ENCODE data around the gene SOX12. TPM values are rescaled to one million over a fixed set of nuclear protein-coding genes. Genes with fewer than 3 reads are reported as not detected.
"Not testable (repeated sequence)": the region's sequence is repeated elsewhere in the genome, so short reads cannot be mapped to it uniquely, and the experiment has no call there.

The SOX12 gene
- total RNA-seq, 1 donor from 2014 or later: 10.2 TPM

DNA sequence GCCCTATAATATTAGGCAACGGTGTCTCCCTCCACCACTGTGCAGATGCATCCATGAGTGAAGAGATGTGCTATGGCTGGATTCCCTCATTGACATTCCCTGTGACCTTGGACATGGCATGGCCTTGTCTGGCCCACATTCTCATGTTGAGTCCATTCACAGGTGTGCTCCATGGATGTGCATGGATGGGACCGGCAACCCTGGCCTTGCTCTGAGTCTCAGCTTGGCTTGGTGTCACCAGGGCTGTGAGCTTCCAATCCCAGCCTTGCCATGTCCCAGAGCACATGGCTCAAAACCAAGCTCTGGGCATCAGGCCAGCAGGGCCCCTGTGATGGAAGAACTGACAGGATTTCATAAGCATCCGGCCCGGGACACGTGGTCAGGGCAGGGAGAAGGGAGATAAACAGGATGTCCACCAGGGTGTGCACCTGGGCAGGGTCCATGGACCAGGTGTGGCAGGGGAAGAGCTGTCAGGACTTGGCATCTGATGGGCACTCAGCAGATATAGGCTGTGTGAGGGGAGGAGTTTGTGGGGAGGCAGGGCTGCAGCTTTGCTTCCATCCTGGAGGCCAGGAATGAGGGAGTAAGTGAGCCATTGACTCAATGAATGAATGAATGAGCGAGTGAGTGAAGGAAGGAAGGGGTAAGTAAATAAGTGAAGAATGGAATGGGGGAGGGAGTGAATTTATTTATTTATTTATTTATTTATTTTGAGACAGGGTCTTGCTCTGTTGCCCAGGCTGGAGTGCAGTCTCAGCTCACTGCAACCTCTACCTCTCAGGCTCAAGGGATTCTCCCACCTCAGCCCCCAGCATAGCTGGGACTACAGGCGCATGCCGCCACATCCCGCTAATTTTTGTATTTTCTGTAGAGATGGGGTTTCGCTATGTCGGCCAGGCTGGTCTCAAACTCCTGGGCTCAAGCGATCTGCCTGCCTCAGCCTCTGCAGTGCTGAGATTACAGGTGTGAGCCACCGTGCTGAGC is 37.2 kb downstream of the SOX12 start:
- DNase-seq (ENCODE audit: low read depth): peak; percentile 81

DNA sequence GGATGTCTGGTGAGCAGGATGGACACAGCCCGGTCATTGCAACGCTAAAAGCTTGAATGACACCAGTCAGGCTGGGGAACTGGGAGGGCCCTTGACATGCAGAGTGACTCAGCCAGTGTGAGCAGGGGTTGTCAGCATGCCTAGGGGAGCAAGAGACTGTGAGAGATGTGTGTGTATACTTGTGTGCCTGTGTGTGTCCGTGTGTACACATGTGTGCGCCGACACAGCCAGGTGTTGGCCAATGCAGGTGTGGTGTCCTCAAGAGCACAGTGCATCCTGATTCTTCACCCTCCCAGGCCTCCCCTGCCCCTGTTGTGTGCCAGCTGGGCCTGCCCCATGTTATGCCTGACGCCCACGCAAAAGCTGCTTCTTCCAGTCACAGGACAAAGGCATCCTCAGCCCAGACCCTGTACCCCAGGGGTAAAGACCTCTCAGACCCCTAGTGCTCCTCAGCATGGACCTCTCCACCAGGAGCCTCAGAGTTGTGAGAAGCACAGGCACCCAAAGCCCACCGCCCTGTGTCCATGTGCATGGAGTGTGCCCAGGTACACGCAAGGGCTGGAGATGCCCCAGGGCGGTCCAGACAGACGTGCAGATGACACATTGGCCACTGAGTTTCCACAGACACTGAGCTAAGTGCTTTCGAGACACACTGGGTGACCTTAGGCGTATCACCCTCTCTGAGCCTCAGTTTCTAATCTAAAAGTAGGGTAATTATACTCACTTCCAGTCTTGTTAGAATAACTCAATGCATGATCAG is 38.1 kb downstream of the SOX12 start:
- DNase-seq (ENCODE audit: low read depth): no peak

DNA sequence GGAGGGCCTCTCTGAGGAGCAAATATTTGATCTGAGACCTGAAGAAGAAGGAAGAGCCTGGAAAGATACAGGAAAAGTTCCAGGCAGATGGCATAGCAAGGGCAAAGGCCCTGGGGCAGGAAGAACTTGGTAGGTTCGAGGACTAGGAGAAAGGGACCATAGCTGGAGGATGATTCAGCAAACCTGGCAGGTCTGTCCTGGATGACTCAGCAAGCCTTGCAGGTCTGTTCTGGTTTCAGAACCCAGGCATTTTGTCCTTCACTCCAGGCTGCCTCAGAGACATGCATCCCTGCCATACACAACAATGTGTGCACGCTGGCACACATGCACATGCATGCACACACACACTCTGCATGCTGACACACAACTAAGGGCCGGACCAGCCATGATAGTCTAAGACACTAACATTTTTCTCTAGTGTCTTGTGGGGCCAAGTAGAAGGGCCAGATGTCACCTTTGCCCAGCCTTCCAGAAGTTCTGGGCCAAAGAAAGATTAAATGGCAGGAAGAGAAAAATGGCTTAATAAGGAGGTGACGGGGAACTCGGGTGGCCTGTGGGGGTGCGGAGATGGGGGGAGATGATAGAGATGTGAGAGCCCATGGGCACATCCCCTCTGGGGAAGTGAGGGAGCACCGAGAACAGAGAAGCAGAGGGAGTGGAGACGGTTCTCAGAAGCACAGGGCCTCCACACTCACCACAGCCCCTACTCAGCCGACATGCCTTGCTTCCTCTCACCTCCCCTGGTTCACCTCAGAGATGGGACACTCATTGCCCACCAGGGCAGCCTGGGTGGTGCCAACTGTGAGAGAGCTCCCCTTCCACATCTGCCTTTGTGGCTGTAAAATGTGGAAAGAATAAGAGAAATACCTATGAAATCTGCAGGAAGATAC is 39.8 kb downstream of the SOX12 start:
- no peak for DNase-seq (ENCODE audit: low read depth)

- no peak for DNase-seq (ENCODE audit: low read depth)
Measured at GRCh38 chr20:366041-366718, 40.8 kb downstream of the SOX12 start.

DNA sequence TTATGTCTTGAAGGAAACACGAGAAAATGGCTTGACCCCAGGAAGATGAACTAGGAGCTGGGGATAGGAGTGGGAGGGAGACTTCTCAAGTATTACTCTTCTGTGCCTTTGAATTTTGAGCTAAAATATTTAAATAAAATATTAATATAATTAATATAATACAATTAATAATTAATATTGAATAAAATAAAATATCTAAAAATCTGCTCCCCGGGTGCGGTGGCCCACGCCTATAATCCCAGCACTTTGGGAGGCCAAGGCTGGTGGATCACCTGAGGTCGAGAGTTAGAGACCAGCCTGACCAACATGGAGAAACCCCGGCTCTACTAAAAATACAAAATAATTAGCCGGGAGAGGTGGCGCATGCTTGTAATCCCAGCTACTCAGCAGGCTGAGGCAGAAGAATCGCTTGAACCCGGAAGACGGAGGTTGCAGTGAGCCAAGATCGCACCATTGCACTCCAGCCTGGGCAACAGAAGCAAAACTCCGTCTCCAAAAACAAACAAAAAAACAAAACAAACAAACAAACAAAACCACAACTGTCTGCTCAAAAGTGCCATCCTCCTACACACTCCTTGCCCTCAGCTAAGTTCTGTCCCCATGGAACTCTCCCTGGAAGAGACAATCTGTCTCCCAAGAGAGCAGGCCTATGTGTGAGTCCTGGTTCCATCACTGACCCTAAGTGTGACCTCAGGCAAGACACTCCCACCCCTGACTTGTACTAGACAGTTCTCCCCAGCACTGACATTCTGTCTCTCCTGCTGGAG is 41.5 kb downstream of the SOX12 start:
- DNase-seq (ENCODE audit: low read depth): no peak

DNA sequence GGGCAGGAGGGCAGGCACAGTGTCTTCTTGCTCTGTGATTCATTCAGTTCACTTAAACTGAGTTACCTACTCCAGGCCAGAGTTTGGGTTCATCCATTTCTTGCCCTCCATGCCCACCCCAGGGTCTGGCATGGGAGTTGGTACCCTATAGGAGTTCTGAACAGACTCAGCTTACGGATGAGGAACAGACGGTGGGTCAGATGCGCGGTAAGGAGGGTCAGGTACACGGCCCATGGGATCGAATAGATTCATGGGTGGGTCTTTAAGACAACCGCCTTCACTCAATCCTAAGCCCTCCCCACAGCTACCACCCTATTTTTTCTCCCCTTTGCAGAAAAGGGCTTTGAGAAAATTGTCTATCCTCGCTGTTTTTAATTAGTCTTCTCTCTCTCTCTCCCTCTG is 42.1 kb downstream of the SOX12 start:
- DNase-seq (ENCODE audit: low read depth): no peak

DNA sequence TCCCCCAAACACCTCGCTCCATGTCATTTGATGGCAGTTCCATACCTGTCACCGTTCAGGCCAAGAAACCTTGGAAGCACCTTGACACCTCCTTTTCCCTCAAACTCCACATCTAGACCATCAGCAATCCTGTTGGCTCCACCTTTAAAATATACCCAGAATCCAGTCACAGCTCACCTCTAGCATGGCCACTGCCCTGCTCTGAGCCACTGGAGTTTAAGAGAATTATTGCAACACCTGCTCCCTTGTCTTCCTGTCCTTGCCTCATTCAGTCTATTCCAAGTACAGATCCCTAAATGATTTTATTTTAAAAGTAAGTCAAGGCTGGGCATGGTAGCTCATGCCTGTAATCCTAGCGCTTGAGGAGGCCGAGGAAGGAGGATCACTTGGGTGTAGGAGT is 43.6 kb downstream of the SOX12 start:
- DNase-seq (ENCODE audit: low read depth): no peak

DNA sequence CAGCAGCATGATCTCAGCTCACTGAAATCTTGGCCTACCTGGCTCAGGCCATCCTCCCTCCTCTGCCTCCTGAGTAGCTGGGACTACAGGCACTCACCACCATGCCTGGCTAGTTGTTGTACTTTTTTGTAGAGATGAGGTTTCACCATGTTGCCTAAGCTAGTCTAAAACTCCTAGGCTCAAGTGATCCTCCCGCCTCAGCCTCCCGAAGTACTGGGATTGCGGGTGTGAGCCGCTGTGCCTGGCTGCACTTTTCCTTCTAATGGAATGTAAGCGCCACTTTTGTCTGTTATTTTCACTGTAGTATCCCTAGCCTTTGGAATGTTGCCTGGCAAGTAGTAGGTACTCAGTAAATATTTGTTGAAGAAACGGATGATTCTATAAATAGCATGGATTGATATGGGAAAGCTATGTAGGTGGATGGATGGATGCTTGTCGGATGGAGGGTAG is 44.8 kb downstream of the SOX12 start:
- no peak for DNase-seq (ENCODE audit: low read depth)

- no peak for DNase-seq (ENCODE audit: low read depth)
Measured at GRCh38 chr20:370977-371754, 45.8 kb downstream of the SOX12 start.

DNA sequence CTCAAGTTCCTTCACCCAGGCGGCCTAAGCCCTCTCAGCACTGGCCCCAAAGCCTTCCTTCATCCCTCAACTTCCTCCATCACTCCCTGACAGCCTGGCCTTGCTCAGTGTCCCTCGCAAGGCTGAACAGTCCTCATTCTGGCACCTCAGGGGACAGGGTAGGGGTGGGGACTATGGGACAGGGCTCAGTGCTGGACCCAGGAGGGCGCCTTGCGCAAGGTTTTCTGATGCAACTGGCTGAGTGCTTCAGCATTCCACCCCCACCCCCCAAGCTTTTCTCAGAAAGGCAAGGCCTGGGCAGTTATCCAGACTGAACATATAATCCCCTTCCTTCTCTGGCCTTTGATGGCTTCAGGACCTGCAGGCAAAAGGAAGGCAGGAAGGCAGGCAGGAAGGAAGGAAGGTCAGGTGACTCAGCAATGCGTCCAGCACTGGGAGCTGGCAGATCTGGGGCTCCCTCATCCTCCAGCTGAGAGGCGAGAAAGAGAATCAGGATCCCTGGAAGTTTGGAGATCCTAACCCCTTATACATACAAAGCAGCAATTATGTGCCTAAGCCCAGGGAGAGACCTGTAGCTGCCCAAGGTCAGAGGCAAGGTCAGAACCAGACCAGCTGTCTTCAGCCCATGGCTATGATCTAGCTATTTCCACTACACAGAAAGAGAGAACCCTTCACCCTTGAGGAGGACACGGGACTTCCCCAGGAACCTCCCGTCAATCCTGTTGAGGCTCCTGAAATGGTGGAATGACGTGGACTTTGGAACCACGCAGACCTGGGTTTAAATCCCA is 46.6 kb downstream of the SOX12 start:
- DNase-seq (ENCODE audit: low read depth): peak; percentile 37

- not testable (repeated sequence) for DNase-seq (ENCODE audit: low read depth)
Measured at GRCh38 chr20:372543-373082, 47.3 kb downstream of the SOX12 start.

DNA sequence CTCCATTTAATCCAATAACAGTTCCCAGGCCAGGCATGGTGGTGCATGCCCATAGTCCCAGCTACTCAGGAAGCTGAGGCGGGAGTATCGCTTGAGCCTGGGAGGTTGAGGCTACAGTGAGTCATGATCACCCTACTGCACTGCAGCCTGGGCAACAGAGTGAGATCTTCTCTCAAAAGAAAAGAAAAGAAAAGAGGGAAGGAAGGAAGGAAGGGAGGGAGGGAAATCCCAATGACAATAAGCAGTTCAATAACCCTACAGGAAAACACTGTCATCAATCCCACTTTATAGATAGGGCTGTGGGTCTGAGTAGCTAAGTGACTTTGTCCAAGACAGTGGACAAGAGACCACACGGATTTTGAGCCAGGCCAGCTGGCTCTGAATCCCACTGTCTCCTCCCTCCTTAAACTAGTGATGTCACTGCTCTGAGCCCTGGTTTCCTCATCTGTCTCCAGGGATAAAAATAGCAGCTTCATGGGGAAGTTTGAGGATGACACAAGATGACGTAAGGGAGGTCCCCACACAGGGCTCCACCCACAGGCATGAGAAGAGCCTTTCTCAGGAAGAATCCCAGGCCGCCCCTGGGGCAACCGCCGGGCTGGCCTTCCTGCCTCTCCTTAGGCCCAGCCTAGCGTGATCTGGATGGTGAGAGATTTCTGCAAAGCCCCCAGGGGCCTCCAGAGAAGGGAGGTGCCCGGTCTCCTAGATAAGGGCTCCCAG is 48.0 kb downstream of the SOX12 start:
- peak; percentile 57 for DNase-seq (ENCODE audit: low read depth)

DNA sequence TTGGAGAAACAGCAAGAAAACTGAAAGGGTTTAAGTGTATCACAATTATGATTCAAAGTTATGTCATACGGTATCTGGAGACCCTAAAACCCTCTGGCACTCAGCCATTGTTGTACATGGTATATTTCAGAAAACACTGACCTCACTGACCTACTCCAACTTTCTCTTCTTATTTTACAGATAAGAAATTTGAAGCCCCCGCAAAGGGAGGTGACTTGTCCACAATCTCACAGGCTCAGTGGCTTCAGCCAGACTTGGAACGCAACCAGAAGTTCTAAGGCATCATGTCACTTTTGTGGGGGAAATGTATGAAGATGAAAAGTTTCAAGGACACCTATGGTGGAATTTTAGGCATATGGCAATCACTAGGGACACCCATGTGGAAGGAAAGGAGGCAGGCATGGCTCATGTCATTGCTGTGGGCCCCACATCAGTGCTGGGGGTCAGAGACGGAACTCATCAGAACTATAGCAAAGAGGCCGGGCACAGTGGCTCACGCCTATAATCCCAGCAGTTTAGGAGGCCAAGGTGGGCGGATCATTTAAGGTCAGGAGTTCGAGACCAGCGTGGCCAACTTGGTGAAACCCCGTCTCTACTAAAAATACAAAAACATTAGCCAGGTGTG is 50.0 kb downstream of the SOX12 start:
- no peak for DNase-seq (ENCODE audit: low read depth)

- DNase-seq (ENCODE audit: low read depth): no peak
Measured at GRCh38 chr20:376089-376488, 50.7 kb downstream of the SOX12 start.

DNA sequence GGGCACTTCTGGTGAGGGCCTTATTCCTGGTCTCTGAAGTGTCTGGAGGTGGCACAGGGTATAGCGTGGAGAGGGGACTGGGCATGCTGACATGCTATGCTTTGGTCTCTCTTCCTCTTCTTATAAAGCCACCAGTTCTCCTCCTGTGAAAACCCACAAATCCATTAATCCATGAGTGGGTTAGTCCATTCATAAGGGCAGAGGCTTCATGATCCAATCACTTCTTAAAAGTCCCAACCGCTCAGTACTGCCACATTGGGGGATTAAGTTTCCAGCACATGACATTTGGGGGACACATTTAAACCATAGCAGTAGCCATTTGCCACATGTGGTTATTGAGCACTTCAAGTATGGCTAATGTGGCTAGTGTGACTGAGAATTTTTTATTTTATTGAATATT is 51.4 kb downstream of the SOX12 start:
- peak; percentile 73 for DNase-seq (ENCODE audit: low read depth)

GRCh38 chr20:377578-377977 is 52.2 kb downstream of the SOX12 start:
- DNase-seq (ENCODE audit: low read depth): not testable (repeated sequence)

DNA sequence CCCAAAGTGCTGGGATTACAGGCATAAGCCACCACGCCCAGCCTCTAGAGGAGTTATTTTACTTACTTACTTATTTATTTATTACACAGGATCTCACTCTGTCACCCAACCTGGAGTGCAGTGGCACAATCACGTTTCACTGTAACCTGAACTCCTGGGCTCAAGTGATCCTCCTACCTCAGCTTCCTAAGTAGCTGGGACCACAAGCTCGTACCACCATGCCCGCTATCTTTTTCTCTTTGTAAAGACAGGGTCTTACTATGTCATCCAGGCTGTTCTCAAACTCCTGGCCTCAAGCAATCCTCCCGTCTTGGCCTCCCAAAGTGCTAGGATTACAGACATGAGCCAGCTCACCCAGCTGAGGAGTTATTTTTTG is 53.6 kb downstream of the SOX12 start:
- no peak for DNase-seq (ENCODE audit: low read depth)
